HCT116 (cell line): ENCODE data around the gene PAX7. TPM values are rescaled to one million over a fixed set of nuclear protein-coding genes. Genes with fewer than 3 reads are reported as not detected.

ENCODE experiments used
- ATAC-seq: fragments of 200-7000 bp; cut with Tn5 transposase; 2 replicates; pipeline ENCODE4 v1.9.1; 2020; ENCODE audit warnings: mild to moderate bottlenecking, moderate library complexity
- BruUV-seq: library from RNA; stranded (reverse); fragments of 400-500 nt; replicated peaks from 2 replicates; lab custom pipeline; 2021; lab: Mats Ljungman, UMichigan
- CTCF ChIA-PET: fragments of 300-600 bp; sonication (Branson Sonifier 250); formaldehyde crosslinking; loops from one replicate; lab custom pipeline; 2021; ENCODE audit warnings: antibody characterized with exemption; lab: Charles Lee
- POLR2A ChIA-PET: fragments of 300-600, 350-600 bp; sonication (Branson Sonifier 250); formaldehyde crosslinking; loops from one replicate; lab custom pipeline; 2021; ENCODE audit warnings: antibody characterized with exemption; lab: Charles Lee
- RAD21 ChIA-PET, 2 experiments: fragments of 300-600 bp; sonication (Branson Sonifier 250); formaldehyde crosslinking; loops; one replicate each; lab custom pipeline; 2023; ENCODE audit warnings: low total read pairs in 2 of 2; ENCODE audit not compliant: uncharacterized antibody in 2 of 2, unreplicated experiment in 2 of 2, low non-redundant PET in 1 of 2; lab: Charles Lee
- DNase-seq: peaks from one replicate; pipeline ENCODE4 v3.0.0-alpha.2; 2010; ENCODE audit warnings: low read depth, low spot score
- H2AFZ ChIP-seq: fragments of 200-600 bp; shearing (Covaris generic), sonication (generic); 2 replicates; pipeline ENCODE4 v1.6.1; 2017; ENCODE audit warnings: low read depth, mixed run types, mixed read lengths, antibody characterized with exemption, low read length; ENCODE audit not compliant: poor library complexity, severe bottlenecking
- H3K27ac ChIP-seq: 2 replicates; pipeline ENCODE4 v1.5.1; 2012; ENCODE audit warnings: low read depth, low read length
- H3K27me3 ChIP-seq: fragments of 200-600 bp; sonication (generic); 2 replicates; pipeline ENCODE4 v1.6.1; 2016; ENCODE audit warnings: mixed run types, low read length, mixed read lengths; ENCODE audit not compliant: insufficient read depth
- H3K36me3 ChIP-seq, 2 experiments: fragments of 200-500 bp in 1 of 2; fragments of 200-600 bp in 1 of 2; sonication (Bioruptor generic) in 1 of 2; sonication (generic) in 1 of 2; 2 replicates each; pipeline versions ENCODE4 v1.5.1 to v1.6.1; 2014 to 2016; ENCODE audit warnings: low read length in 2 of 2, inconsistent platforms in 1 of 2, mixed read lengths in 1 of 2, mixed run types in 1 of 2; ENCODE audit not compliant: insufficient read depth in 2 of 2, control insufficient read depth in 1 of 2
- H3K4me1 ChIP-seq, 2 experiments: fragments of 200-600 bp in 1 of 2; sonication (generic) in 1 of 2; 2 replicates each; pipeline versions ENCODE4 v1.5.1 to v1.6.1; 2012 to 2017; ENCODE audit warnings: low read length in 2 of 2, inconsistent platforms in 1 of 2, mild to moderate bottlenecking in 1 of 2, mixed read lengths in 1 of 2, mixed run types in 1 of 2, moderate library complexity in 1 of 2; ENCODE audit not compliant: insufficient read depth in 2 of 2, control insufficient read depth in 1 of 2
- H3K4me2 ChIP-seq: fragments of 200-600 bp; sonication (generic); 2 replicates; pipeline ENCODE4 v1.6.1; 2017; ENCODE audit warnings: mixed run types, low read length, mixed read lengths
- H3K4me3 ChIP-seq, 2 experiments: fragments of 200-600 bp in 1 of 2; sonication (generic) in 1 of 2; replicated peaks in 1 of 2; 2 replicates each; pipeline ENCODE4 v1.5.1; 2011 to 2016; ENCODE audit warnings: low read length in 2 of 2, control low read depth in 1 of 2, low read depth in 1 of 2, mild to moderate bottlenecking in 1 of 2, mixed read lengths in 1 of 2, mixed run types in 1 of 2
- H3K79me2 ChIP-seq: fragments of 200-600 bp; sonication (generic); 2 replicates; pipeline ENCODE4 v1.6.1; 2017; ENCODE audit warnings: mild to moderate bottlenecking, mixed run types, low read length, moderate library complexity, mixed read lengths; ENCODE audit not compliant: insufficient read depth
- H3K9ac ChIP-seq: fragments of 200-600 bp; sonication (generic); 2 replicates; pipeline ENCODE4 v1.6.1; 2016; ENCODE audit warnings: low read length, mixed read lengths
- H3K9me2 ChIP-seq: fragments of 200-600 bp; sonication (generic), shearing (Covaris generic); 2 replicates; pipeline ENCODE4 v1.6.1; 2017; ENCODE audit warnings: mixed run types, mild to moderate bottlenecking, moderate library complexity; ENCODE audit not compliant: insufficient read depth
- H3K9me3 ChIP-seq, 2 experiments: fragments of 200-500 bp in 1 of 2; fragments of 200-600 bp in 1 of 2; sonication (Bioruptor generic) in 1 of 2; sonication (generic) in 1 of 2; 2 replicates each; pipeline ENCODE4 v1.6.1; 2014 to 2017; ENCODE audit warnings: low read length in 2 of 2, mixed read lengths in 2 of 2, inconsistent platforms in 1 of 2, low read depth in 1 of 2, mild to moderate bottlenecking in 1 of 2, mixed run types in 1 of 2, moderate library complexity in 1 of 2; ENCODE audit not compliant: control insufficient read depth in 1 of 2, insufficient read depth in 1 of 2
- H4K20me1 ChIP-seq: fragments of 200-600 bp; sonication (generic), shearing (Covaris generic); 2 replicates; pipeline ENCODE4 v1.6.1; 2017; ENCODE audit warnings: mixed run types, mild to moderate bottlenecking, moderate library complexity; ENCODE audit not compliant: insufficient read depth
- CBX3 ChIP-seq: IDR thresholded peaks from 2 replicates; pipeline ENCODE4 v1.6.1; 2012; ENCODE audit warnings: low read depth
- CEBPB ChIP-seq: IDR thresholded peaks from 2 replicates; pipeline ENCODE4 v1.6.1; 2012; ENCODE audit warnings: low read depth
- EGR1 ChIP-seq: IDR thresholded peaks from 2 replicates; pipeline ENCODE4 v1.6.1; 2012; ENCODE audit warnings: low read depth
- ELF1 ChIP-seq: IDR thresholded peaks from 2 replicates; pipeline ENCODE4 v1.6.1; 2012; ENCODE audit warnings: low read depth, borderline replicate concordance
- EZH2 ChIP-seq: fragments of 200-600 bp; sonication (generic); IDR thresholded peaks from 2 replicates; pipeline ENCODE4 v1.6.1; 2017; ENCODE audit warnings: antibody characterized with exemption, mixed run types
- EZH2phosphoT487 ChIP-seq: fragments of 200-600 bp; IDR thresholded peaks from 2 replicates; pipeline ENCODE4 v1.6.1; 2018; ENCODE audit warnings: antibody characterized with exemption, borderline replicate concordance
- FOSL1 ChIP-seq: IDR thresholded peaks from 2 replicates; pipeline ENCODE4 v1.6.1; 2012; ENCODE audit warnings: low read depth
- JUND ChIP-seq: IDR thresholded peaks from 2 replicates; pipeline ENCODE4 v1.6.1; 2012
- POLR2A ChIP-seq: IDR thresholded peaks from 2 replicates; pipeline ENCODE4 v1.7.0; 2011; ENCODE audit warnings: borderline replicate concordance; ENCODE audit not compliant: insufficient read depth, insufficient read length; ENCODE audit errors: extremely low read depth
- POLR2AphosphoS5 ChIP-seq: IDR thresholded peaks from 2 replicates; pipeline ENCODE4 v1.6.1; 2011; ENCODE audit warnings: mild to moderate bottlenecking, low read depth, low read length, moderate library complexity
- RAD21 ChIP-seq: IDR thresholded peaks from 2 replicates; pipeline ENCODE4 v1.6.1; 2012; ENCODE audit warnings: low read depth, mild to moderate bottlenecking
- SIN3A ChIP-seq: IDR thresholded peaks from 2 replicates; pipeline ENCODE4 v1.6.1; 2012; ENCODE audit warnings: low read depth
- SP1 ChIP-seq: IDR thresholded peaks from 2 replicates; pipeline ENCODE4 v1.6.1; 2012; ENCODE audit warnings: low read depth
- SRF ChIP-seq: IDR thresholded peaks from 2 replicates; pipeline ENCODE4 v1.6.1; 2012; ENCODE audit warnings: low read depth
- TCF7L2 ChIP-seq: IDR thresholded peaks from 2 replicates; pipeline ENCODE4 v1.7.0; 2011; ENCODE audit warnings: borderline replicate concordance, inconsistent platforms; ENCODE audit not compliant: insufficient read depth, insufficient read length; ENCODE audit errors: extremely low read depth
- ZFX ChIP-seq: fragments of 450-650 bp; IDR thresholded peaks from 2 replicates; pipeline ENCODE4 v1.6.1; 2017
- ZNF274 ChIP-seq: fragments of 200-500 bp; sonication (Bioruptor generic); IDR thresholded peaks from 2 replicates; pipeline ENCODE4 v1.6.1; 2014; ENCODE audit warnings: mild to moderate bottlenecking, low read depth, low read length, inconsistent platforms
- intact Hi-C: fragments of 100-400 bp; cut with micrococcal nuclease; formaldehyde crosslinking; loops from 2 replicates; pipeline ENCODE4 v1.10.0; 2022
- total RNA-seq: library from RNA; stranded (reverse); gene quantifications from one replicate; pipeline ENCODE4 v1.2.1, GENCODE V29; 2021; ENCODE audit not compliant: unreplicated experiment
- TF ChIP-seq, protein P1 (sequence below): IDR thresholded peaks from 2 replicates; pipeline ENCODE4 v1.6.1; 2012
- TF ChIP-seq, protein P2 (sequence below): IDR thresholded peaks from 2 replicates; pipeline ENCODE4 v1.6.1; 2012
- TF ChIP-seq, protein P3 (sequence below): IDR thresholded peaks from 2 replicates; pipeline ENCODE4 v1.6.1; 2012; ENCODE audit warnings: low read depth

PAX7 gene
- total RNA-seq, 1 experiment from 2014 or later = not detected

GRCh38 chr1:18784482-18784831 lies 153.8 kb downstream of the PAX7 start:
- no peaks in the 10 kb centered on the region for H3K36me3 ChIP-seq
- H4K20me1 ChIP-seq = no peaks in the 10 kb centered on the region
- no peak for ATAC-seq
- H3K27ac ChIP-seq = no peak overlapping the region
- peaks cover 4% of the 10 kb centered on the region; the same call in 1 of the 2 replicates for H3K27me3 ChIP-seq
- no peaks in the 10 kb centered on the region for H3K9me3 ChIP-seq
- H3K4me3 ChIP-seq = no peak overlapping the region
- no peaks in the 10 kb centered on the region for H3K79me2 ChIP-seq
- TF ChIP-seq ZNF274 (no peak), ELF1 (no peak), RAD21 (no peak), SP1 (no peak), ZFX (no peak), EGR1 (no peak), FOSL1 (no peak), EZH2phosphoT487 (no peak), POLR2AphosphoS5 (no peak), EZH2 (no peak), SIN3A (no peak), CBX3 (no peak), SRF (no peak), POLR2A (no peak), TCF7L2 (no peak), JUND (no peak), CEBPB (no peak)
- TF ChIP-seq, protein P1, sequence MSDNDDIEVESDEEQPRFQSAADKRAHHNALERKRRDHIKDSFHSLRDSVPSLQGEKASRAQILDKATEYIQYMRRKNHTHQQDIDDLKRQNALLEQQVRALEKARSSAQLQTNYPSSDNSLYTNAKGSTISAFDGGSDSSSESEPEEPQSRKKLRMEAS = no peak
- TF ChIP-seq, protein P2, sequence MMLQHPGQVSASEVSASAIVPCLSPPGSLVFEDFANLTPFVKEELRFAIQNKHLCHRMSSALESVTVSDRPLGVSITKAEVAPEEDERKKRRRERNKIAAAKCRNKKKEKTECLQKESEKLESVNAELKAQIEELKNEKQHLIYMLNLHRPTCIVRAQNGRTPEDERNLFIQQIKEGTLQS = no peak
- TF ChIP-seq, protein P3, sequence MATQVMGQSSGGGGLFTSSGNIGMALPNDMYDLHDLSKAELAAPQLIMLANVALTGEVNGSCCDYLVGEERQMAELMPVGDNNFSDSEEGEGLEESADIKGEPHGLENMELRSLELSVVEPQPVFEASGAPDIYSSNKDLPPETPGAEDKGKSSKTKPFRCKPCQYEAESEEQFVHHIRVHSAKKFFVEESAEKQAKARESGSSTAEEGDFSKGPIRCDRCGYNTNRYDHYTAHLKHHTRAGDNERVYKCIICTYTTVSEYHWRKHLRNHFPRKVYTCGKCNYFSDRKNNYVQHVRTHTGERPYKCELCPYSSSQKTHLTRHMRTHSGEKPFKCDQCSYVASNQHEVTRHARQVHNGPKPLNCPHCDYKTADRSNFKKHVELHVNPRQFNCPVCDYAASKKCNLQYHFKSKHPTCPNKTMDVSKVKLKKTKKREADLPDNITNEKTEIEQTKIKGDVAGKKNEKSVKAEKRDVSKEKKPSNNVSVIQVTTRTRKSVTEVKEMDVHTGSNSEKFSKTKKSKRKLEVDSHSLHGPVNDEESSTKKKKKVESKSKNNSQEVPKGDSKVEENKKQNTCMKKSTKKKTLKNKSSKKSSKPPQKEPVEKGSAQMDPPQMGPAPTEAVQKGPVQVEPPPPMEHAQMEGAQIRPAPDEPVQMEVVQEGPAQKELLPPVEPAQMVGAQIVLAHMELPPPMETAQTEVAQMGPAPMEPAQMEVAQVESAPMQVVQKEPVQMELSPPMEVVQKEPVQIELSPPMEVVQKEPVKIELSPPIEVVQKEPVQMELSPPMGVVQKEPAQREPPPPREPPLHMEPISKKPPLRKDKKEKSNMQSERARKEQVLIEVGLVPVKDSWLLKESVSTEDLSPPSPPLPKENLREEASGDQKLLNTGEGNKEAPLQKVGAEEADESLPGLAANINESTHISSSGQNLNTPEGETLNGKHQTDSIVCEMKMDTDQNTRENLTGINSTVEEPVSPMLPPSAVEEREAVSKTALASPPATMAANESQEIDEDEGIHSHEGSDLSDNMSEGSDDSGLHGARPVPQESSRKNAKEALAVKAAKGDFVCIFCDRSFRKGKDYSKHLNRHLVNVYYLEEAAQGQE = no peak
- H3K4me1 ChIP-seq = no peaks in the 10 kb centered on the region
- no peak overlapping the region for H3K4me2 ChIP-seq
- H3K9me2 ChIP-seq = no peaks in the 10 kb centered on the region
- ChIA-PET RAD21 (no interaction called here), CTCF (no interaction called here), POLR2A (no interaction called here)
- no peak for DNase-seq
- intact Hi-C loops = no loop called here
- no peak overlapping the region for H2AFZ ChIP-seq
- BruUV-seq = no TSS peak
- H3K9ac ChIP-seq = no peak overlapping the region
